Measurements from ENCODE around the gene HJV.
"Not testable (repeated sequence)": the region's sequence is repeated elsewhere in the genome, so short reads cannot be mapped to it uniquely, and the experiment has no call there.

Gene HJV, protein sequence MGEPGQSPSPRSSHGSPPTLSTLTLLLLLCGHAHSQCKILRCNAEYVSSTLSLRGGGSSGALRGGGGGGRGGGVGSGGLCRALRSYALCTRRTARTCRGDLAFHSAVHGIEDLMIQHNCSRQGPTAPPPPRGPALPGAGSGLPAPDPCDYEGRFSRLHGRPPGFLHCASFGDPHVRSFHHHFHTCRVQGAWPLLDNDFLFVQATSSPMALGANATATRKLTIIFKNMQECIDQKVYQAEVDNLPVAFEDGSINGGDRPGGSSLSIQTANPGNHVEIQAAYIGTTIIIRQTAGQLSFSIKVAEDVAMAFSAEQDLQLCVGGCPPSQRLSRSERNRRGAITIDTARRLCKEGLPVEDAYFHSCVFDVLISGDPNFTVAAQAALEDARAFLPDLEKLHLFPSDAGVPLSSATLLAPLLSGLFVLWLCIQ

DNA sequence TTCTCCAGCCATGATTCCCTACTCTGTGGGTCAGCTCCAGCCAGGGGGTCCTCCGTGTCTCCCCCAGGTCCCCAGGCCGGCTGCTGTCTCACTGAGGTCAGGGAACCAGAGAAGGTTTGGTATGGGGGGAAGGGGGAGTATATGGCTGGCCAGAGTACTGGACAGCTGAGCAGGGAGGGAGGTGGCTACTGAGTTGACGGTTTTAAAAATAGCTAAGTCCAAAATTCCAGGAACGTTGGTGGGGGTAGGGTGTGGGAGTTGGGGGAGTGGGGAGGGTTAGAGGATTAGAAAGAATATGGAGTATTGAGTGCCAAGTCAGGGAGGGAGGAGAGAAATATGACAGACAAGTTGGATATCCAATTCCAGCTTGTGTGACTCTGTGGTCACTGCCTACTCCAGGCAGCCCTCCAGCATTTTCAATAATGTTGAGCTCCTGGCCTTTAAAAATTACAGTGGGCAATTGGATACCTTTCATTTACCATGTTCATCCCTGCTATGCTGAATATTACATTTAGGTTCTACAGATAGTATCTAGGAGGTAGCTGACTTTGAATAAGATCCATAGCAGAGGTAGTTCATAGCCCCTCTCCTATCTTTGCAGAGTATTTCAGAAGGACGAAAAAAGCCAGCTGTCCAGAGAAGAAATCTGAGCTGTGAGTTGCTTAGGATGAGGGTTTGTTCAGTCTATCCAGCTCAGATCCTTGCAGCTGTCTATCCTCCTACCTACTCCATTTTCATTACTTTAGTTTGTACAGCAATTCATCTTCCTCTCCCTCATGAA is at the start of gene HJV:
TSS of gene HJV (minus strand) at position 114 of the 781 bp plus-strand sequence. CDS start 1,504 bp downstream, outside the sequence.
- no peak for DNase-seq (ENCODE audit: low read depth)

DNA sequence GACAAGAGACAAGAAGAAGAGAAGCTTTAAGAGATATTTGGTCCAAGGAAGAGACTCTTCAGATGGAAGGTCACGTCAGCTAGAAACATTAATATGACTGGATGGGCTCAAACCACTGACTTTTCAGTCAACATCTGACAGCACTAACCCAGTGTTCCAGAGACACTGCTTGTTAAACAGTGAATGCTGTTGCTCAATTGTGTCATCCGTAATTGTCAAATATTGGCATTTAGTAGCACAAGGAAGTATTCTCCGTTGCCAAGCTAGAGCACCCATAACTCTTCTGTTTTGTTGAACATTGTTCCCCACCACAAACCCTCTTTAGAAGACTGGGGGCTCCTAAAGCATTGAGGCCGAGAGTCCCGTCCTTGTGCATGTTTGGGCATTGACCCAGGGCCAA is 37.6 kb upstream of the HJV start:
- DNase-seq (ENCODE audit: low read depth) = not testable (repeated sequence)

DNA sequence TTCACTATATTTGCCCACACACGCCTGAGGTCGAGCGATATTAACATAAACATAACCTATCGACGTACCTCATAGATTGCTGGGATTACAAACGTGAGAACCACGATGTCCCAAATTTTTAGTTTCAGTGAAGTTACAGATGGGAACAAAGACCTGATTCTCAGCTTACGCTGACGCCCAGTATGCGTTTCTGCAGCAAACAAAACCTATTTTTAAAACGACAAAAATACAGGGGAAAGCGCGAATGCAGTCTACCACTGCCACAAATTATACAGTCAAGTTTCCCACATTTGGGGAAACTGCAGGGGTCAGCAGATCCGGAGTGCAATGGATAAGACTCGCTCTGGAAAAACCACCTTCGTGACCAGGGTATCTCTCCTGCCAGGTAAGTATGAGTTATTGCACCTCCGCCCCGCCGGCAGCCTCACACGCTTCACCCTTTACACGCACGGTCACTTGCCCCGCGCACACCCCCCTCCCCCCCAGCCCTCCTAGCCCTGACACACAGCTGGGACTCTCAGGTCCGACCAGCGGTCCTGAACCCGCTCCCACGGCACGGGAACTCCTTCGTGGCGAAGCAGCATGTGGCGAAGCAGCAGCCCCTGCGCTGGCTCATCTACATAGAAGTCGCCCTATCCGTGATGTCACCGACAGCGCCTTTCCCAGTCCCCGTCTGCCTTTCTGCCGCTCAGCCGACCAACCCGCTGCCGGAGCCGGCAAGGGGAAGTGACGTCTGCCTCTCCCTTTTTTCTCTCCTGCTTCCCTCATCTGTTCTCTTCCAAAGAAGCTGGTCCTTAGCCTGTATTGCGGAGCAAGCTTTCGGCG is 30.5 kb upstream of the HJV start:
- peak; percentile 59 for DNase-seq (ENCODE audit: low read depth)

DNA sequence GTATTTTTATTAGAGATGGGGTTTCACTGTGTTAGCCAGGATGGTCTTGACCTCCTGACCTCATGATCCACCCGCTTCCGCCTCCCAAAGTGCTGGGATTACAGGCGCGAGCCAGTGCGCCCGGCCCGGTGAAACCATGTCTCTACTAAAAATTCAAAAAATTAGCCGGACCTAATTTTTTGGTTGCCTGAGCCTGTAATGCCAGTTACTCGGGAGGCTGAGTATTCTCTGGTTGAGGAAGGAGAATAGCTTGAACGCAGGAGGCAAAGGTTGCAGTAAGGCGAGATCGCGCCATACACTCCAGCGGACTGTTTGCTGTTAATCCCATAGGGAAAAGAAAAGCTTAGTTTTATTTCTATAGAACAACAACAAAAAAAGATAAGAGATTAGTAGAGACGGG is 29.9 kb upstream of the HJV start:
- DNase-seq (ENCODE audit: low read depth) = no peak

DNA sequence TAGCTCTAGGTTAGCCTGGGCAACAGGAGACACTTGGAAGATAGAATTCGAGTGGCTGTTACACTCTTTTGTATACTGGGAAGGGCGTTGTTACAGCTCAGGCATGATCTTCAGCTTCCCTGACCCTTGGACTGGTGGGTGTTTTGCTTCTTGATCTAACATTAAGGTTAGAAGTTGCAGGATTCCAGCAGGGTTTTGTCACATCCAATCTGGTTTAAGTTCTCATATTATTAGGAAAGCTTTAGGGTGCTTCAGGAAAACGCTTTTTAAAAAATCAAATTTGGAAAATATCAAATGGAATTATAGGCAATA is 29.1 kb upstream of the HJV start:
- not testable (repeated sequence) for DNase-seq (ENCODE audit: low read depth)

DNA sequence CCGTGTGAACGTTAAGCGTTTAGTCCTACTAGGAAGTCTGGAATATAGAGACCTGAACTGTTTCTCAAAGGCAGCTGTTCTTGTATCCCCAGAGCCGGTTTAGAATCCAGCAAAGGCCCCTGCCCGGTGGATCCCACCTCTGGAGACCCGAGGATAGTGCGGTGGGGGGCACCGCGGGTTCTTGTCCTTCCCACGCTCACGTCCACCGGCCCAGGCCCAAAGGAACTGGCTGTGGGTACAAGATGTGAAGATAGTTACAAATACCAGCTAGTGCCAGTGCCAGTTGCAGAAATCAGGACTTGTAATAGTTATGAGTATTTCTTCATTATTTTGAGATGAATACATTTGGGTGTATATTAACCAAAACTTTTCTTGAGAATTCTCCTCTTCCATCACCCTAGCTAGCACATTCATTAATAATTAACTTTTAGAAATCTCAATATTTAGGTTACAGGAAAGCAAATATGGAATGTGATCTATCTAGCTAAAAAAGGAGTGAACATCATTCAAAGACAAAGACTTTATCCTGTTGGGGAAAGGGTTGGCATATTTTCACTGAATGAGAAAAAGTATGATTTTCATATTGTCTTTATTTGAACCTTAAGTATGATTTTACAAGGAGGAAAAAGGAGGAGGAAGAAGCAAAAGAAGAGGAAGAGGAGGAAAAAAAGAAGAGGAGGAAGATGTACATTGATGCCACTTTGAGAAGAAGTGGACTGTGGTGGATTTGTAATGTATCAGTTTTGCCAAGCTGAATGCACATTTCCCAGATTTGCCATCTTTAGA is 28.5 kb upstream of the HJV start:
- DNase-seq (ENCODE audit: low read depth) = not testable (repeated sequence)

DNA sequence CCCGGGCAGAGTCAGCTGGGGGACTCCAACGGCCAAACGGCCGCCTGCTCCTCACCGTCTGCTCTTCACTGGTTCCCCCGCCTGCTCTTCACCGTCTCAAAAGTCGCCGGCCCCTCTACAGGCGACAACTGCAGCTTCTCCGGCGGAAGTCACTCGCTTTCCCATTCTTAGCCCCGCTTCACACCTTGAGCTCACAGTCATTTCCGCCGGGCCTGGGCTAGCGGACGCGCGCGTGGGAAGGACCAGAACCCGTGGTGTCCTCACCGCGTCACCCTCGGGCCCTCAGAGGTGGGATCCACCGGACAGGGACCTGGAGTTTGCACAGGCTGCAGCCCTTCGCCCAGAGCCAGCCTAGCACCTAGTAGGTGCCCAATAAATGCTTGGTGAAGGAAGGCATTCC is 27.9 kb upstream of the HJV start:
- no peak for DNase-seq (ENCODE audit: low read depth)

DNA sequence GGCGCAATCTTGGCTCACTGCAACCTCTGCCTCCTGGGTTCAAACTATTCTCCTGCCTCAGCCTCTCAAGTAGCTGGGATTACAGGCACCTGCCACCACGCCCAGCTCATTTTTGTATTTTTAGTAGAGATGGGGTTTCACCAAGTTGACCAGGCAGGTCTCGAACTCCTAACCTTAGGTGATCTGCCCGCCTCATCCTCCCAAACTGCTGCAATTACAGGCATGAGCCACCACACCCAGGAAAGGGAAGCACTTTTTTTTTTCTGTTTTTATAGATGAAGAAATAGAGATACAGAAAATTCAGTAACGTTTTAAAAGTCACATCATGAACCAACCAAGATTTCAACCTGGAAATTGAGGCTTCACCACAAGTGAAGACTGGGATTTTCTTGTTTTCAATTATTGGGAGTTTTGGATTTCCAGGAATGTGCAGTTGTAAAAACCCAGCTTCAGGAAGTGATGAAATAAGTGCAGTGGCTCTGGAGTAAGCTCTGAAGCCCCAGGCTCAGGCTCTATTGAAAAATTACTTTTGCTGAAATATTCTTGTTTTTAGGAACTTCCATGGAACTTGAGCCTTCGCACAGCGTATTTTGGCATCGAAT is 27.1 kb upstream of the HJV start:
- DNase-seq (ENCODE audit: low read depth) = not testable (repeated sequence)

DNA sequence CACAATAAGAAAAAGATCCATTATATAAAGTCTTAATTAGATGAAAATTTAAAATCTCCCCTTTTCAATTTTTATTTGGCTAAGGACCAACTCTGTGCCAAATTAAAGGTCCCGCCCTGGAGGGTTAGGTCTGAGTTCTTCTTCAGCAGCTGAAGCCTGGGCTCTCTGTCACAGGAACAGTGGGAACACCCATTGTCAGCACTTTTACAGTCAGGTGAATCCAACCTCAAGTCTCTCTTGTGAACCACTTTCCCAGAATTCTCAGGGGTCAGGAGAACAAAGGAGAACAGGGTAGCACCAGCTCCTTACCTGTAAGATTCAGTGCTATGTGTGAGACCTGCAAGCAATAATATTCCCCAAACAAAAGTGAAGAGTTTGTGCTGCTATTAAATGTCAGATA is 25.1 kb upstream of the HJV start:
- no peak for DNase-seq (ENCODE audit: low read depth)

DNA sequence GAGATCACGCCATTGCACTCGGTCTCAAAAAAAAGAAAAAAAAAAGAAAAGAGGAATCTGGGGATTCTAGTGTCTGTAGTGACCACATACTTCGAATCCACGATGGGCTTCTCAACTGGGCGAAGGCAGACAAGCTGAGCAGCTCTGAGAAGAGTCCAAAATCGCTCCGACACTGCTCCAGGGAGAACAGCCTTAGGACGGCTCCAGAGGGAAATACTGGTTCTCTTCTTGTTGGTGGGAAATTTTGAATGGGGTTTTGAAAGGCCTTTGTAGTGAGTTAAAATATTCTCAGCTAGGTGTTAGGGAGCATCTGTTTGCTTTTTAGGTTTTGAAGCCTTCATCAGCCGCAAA is 18.3 kb upstream of the HJV start:
- DNase-seq (ENCODE audit: low read depth) = no peak

DNA sequence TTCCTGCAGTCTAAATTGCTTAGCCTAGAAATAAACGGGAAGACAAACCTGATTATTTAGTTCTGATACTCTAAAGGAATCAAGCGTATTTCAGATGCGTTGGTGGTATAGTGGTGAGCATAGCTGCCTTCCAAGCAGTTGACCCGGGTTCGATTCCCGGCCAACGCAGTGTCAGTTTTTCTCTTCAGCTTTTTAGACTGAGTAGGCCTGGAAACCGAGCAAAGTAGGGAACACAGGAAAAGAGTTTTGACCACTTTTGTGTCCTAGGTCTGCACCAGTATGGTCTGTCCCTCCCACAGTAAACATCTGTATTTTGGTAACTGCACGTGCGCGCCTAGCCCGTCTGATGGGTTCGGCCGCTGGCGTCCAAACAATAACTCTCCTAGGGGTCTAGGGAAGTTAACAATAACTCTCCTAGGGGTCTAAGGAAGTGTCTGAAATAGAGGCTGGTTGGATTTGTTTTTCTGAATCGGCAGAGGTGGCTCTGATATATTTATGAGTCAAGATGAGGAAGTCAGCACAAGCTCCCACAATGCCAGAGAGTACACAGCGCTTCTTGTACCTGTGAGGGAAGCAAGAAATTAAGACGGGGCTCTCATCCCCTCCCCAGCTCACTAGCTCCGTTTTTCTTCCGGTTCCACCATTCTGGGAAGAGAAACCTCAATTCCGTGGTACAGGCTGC is 15.6 kb upstream of the HJV start:
- peak; percentile 50 for DNase-seq (ENCODE audit: low read depth)

DNA sequence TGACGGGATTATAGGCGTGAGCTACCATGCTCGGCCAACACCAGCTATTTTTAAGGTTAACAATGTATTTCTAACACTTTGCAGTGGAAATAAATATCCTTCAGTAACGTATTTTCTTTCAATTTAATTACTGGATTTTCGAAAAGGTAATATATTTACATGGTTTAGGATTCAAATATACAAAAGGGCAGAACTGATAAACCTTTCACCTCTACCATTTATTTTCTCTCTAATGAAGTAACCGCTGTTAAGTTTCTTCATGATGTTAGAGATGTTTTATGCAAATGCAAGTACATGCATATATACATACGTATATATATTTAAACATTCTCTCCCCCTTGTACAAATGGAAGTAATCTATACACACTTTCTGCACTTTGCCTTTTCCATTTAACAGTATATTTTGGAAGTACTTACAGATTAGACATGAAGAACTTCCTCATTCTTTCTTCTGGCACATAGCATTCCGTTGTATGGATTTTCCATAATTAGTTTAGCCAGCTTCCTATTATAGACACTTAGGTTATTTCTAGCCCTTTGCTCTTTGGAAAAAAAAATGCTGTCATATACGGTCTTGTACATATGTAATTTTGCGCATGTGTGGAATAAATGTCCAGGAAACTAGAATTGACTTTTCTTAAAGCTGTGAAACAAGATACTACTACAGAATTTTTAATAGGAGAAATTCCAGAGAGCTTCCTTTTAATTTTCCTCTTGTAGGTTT is 14.9 kb upstream of the HJV start:
- DNase-seq (ENCODE audit: low read depth) = no peak

DNA sequence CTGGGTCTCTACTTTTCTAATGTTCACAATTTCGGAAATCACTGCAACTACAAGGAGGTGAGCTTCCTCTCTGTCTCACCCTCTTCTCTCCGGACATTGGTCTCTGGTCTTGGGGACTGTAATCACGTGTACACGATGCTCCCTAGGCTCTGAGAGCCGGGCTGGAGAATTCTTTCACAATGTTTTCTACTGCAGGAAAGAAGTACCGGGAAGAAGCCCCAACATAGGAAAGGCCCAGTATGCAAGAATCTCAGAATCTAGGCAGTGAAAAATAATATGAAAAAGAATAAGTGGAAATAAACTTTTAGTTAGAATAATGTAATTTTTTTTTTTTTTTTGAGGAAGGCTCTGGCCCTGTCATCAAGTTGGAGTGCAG is 13.5 kb upstream of the HJV start:
- no peak for DNase-seq (ENCODE audit: low read depth)

DNA sequence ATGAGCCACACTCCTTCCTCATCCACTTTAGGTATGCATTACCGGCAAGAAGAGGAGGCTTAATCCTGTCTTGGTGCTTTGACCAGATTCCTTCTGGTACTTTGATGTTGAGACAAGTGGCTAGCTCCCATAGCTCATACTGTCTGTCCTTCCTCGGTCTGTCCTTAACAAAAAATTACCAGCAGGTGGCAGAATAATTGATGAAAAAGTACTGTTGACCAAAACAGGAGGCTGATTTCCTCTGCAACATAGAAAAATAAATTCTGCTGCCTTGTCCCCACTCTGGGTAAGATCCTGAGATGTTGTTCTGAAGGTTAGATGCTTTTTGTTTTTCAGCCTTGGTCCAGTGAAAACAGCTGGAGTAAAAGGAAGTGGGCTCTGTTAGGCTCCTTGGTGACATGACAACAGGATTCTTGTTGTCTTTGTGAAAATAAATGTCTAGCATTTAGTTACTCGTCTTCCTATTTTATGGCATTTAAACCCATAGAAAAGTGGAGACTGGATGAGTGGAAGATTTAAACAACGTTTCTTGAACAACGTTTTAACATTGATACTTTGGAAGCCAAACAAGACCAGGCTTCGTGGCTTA is 11.2 kb upstream of the HJV start:
- no peak for DNase-seq (ENCODE audit: low read depth)

DNA sequence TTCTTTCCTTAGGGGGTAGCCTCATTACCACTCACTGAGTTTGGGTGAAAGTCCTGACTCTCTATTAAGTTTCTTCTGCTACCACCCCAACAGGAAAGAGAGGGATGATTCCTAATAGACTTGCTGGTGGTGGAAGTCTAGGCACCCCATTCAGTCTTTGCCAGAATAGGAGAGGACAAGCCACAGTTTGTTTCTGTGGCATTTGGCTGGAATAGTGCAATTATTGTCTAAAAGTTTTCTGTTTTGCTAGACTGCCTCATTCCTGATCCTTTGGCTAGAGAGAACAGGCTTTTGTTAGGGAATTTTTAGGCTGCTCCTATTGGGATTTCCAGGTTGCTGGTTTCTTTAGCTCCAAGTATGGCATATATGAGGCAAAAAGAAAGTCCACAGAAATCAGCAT is 9.9 kb upstream of the HJV start:
- no peak for DNase-seq (ENCODE audit: low read depth)

DNA sequence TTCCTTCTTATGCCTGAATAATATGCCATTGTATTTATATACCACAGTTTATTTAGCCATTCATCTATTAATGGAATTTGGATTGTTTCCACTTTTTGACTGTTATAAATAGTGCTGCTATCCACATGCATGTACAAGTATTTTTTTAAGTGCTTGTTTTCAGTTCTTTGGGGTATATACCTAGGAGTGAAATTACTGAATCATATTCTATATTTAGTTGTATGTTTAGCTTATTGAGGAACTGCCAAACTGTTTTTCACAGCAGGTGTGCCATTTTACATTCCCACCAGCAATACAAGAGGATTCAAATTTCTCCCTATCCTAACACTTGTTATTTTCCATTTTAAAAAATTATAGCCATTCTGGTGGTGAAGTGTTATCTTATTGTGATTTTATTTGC is 7.6 kb upstream of the HJV start:
- DNase-seq (ENCODE audit: low read depth) = no peak

DNA sequence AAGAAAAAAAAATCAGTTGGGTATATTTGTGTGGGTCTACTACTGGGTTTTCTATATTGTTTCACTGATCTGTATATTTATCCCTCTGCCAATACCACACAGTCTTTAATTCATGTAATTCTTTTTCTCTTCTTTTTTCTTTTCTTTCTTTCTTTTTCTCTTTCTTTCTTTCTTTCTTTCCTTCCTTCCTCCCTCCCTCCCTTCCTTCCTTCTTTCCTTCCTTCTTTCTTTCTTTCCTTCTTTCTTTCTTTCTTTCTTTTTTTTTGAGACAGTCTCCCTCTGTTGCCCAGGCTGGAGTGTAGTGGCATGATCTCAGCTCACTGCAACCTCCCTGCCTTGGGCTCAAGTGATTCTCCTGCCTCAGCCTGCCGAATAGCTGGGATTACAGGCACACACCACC is 5.1 kb upstream of the HJV start:
- not testable (repeated sequence) for DNase-seq (ENCODE audit: low read depth)

DNA sequence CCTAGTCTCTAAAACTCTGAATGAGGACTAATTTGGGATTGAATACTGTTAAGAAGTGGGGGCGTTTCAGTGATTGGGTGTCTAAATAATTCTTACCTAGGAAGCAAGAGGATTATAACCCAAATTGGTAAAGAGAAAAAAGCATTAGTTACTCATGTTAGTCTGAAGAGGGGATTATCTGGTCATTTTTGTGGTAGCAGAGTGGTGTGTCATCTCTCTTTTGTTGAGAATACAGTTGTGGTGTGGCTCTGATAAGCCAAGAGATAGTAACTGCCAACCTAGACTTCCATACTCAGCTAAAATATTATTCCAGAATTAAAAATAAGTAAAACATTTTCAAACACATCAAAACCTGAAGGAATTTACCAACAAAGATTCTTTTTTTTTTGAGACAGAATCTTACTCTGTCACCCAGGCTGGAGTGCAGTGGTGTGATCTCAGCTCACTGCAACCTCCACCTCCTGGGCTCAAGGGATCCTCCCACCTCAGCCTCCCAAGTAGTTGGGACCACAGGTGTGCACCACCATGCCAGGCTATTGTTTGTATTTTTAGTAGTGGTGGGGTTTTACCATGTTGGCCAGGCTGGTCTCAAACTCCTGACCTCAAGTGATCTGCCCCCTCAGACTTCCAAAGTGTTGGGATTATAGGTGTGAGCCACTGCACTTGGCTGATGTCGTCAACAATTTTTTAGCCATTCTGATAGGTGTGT is 4.4 kb upstream of the HJV start:
- DNase-seq (ENCODE audit: low read depth) = not testable (repeated sequence)

DNA sequence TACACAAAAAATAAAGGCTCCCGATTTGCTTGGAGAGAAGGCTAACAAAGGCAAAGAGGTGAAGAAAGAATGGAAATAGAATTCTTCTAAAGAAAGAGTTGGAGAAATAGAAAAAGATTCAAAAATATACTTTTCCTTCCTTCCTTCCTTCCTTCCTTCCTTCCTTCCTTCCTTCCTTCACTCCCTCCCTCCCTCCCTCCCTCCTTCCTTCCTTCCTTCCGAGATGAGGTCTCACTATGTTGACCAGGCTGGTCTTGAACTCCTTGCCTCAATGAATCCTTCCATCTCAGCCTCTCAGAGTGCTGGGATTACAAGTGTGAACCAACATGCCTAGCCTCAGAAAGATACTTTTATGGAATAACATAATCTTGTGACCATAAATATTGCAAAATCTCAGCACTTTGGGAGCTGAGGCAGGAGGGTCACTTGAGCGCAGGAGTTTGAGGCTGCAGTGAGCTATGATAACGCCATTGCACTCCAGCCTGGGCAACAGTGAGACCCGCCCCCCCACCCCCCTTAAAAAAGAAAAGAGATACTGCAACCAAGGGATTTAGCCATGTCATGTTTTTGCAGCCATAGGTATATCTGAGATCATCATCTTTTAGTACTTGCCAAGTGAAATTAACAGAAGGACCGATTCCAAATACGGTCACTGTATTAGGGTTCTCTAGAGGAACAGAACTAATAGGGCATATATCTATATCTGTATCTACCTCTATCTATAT is 1.0 kb upstream of the HJV start:
- DNase-seq (ENCODE audit: low read depth) = no peak
